Fibroblast of lung (primary cell): ENCODE measurements around the gene IFIT1B. TPM values are rescaled to one million over a fixed set of nuclear protein-coding genes. Genes with fewer than 3 reads are reported as not detected.
"Not testable (repeated sequence)": the region's sequence is repeated elsewhere in the genome, so short reads cannot be mapped to it uniquely, and the experiment has no call there.

Source experiments
- DNase-seq, 2 donors: peaks; one replicate each; pipeline versions ENCODE4 v3.0.0 to v3.0.0-alpha.2; 2010; ENCODE audit warnings: low read depth in 2 of 2
- H2AFZ ChIP-seq: 2 replicates; pipeline ENCODE4 v1.5.1; 2012; ENCODE audit warnings: low read length, control low read depth, inconsistent platforms
- H3K27ac ChIP-seq: 2 replicates; pipeline ENCODE4 v1.5.1; 2011; ENCODE audit warnings: low read length, control low read depth; ENCODE audit not compliant: insufficient read depth
- H3K27me3 ChIP-seq: 2 replicates; pipeline ENCODE4 v1.5.1; 2011; ENCODE audit warnings: mild to moderate bottlenecking, low read length; ENCODE audit not compliant: control insufficient read depth, insufficient read depth
- H3K36me3 ChIP-seq: 2 replicates; pipeline ENCODE4 v1.5.1; 2011; ENCODE audit warnings: low read length; ENCODE audit not compliant: control insufficient read depth, insufficient read depth
- H3K4me1 ChIP-seq: 2 replicates; pipeline ENCODE4 v1.5.1; 2011; ENCODE audit warnings: low read length; ENCODE audit not compliant: control insufficient read depth, insufficient read depth; ENCODE audit errors: extremely low read depth
- H3K4me2 ChIP-seq: 2 replicates; pipeline ENCODE4 v1.5.1; 2011; ENCODE audit warnings: low read length, control low read depth; ENCODE audit not compliant: insufficient read depth; ENCODE audit errors: extremely low read depth
- H3K4me3 ChIP-seq, 4 experiments: fragments of 200-600 bp in 1 of 4; sonication (generic) in 1 of 4; replicated peaks in 1 of 4; 2 replicates each; pipeline ENCODE4 v1.5.1; 2011 to 2016; ENCODE audit warnings: low read length in 4 of 4, low read depth in 3 of 4, mild to moderate bottlenecking in 3 of 4, control low read depth in 2 of 4, inconsistent platforms in 1 of 4, mixed read lengths in 1 of 4; ENCODE audit not compliant: insufficient read depth in 1 of 4; ENCODE audit errors: control extremely low read depth in 1 of 4
- H3K79me2 ChIP-seq: 2 replicates; pipeline ENCODE4 v1.5.1; 2012; ENCODE audit warnings: mild to moderate bottlenecking, low read length, inconsistent platforms; ENCODE audit not compliant: control insufficient read depth, insufficient read depth
- H3K9ac ChIP-seq: 2 replicates; pipeline ENCODE4 v1.5.1; 2011; ENCODE audit warnings: mild to moderate bottlenecking, low read length, control low read depth; ENCODE audit not compliant: insufficient read depth
- H3K9me3 ChIP-seq: 2 replicates; pipeline ENCODE4 v1.5.1; 2012; ENCODE audit warnings: low read depth, low read length; ENCODE audit not compliant: control insufficient read depth, insufficient read depth
- H4K20me1 ChIP-seq: 2 replicates; pipeline ENCODE4 v1.5.1; 2011; ENCODE audit warnings: low read length; ENCODE audit not compliant: control insufficient read depth, insufficient read depth; ENCODE audit errors: extremely low read depth
- EZH2 ChIP-seq: IDR thresholded peaks from 2 replicates; pipeline ENCODE4 v1.5.1; 2012; ENCODE audit warnings: low read length, control low read depth, mild to moderate bottlenecking; ENCODE audit errors: missing control alignments
- polyA plus RNA-seq, 2 donors: library from polyadenylated mRNA; depleted of rRNA in 1 of 2; stranded (reverse) in 1 of 2; unstranded in 1 of 2; fragments of >200 nt; gene quantifications; 2 replicates each; pipeline ENCODE4 v1.2.1, GENCODE V29; 2011 to 2012; ENCODE audit warnings: missing spikeins in 1 of 2
- total RNA-seq: library from RNA; depleted of rRNA; stranded (reverse); fragments of >200 nt; gene quantifications from 2 replicates; pipeline ENCODE4 v1.2.1, GENCODE V29; 2014
- TF ChIP-seq, protein P1 (sequence below), 2 donors: IDR thresholded peaks in 1 of 2; conservative IDR thresholded peaks in 1 of 2; 1 replicate in 1 of 2; 2 replicates in 1 of 2; pipeline ENCODE4 v1.5.1; 2011 to 2012; ENCODE audit warnings: low read length in 2 of 2, control low read depth in 1 of 2, inconsistent platforms in 1 of 2, low read depth in 1 of 2, mild to moderate bottlenecking in 1 of 2

IFIT1B gene
- total and polyA plus RNA-seq, 2 donors (not counting 1 experiment from before 2014, with no cell fraction given): under 0.01 TPM; not detected in 1

DNA sequence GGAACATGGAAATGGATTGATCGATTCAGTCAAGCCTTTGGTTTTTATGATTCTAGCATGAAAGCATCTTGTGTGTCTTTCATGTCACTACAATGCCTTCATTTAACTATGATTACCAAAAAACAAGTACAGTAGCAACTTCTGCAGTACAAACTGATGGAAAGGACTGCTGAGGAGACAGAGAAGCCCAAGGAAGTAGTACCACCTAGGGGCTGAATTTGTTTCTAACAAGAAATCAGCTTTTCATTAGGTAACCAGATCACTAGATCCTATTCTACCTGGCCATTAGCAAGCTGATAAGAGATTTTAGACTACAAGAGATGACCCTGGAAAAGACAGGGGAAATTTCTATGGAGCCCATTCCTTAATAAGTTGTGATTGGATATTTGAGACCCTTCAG, 11.4 kb downstream of the IFIT1B start:
- peak; percentile 29 to 66 for DNase-seq
- H3K79me2 ChIP-seq: peaks cover 4% of the 10 kb centered on the region

DNA sequence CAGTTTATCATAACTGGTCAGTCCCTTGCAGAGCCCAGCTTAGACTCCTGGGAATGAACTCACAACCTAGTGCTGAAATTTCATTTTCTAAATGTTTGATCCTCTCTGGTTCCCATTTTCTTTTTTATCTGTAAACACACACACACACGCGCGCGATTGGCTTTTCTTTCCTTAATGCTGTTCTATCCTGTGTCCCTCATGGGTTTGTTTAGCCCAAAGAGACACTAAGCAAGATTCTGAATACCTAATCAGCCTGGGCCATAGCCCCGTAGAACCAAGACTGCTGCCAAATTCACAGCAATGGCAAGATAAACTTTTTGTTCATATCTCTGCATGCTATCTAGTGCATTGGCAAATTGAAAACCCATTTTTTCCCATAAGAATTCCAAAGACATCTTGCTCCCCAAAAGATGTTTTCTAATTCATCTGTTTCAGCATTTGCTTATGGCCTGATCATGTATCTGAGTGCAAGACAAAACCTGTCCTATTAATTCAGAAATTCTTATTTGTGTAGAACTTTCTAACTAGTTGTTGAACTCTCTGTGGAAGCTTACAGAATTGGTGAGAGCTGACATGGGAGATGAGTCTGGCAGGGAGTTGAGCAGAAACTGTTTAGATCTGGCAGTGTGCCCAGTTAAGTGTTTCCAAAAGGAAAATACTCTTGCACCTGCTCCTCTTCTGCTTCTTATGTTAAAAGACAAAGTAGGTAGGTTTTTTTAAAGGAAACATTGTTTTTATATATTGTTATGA, 12.8 kb downstream of the IFIT1B start:
- no peaks in the 10 kb centered on the region for H4K20me1 ChIP-seq
- H3K9ac ChIP-seq: no peak overlapping the region
- H2AFZ ChIP-seq: no peak overlapping the region
- TF ChIP-seq EZH2: no peak
- TF ChIP-seq, protein P1, sequence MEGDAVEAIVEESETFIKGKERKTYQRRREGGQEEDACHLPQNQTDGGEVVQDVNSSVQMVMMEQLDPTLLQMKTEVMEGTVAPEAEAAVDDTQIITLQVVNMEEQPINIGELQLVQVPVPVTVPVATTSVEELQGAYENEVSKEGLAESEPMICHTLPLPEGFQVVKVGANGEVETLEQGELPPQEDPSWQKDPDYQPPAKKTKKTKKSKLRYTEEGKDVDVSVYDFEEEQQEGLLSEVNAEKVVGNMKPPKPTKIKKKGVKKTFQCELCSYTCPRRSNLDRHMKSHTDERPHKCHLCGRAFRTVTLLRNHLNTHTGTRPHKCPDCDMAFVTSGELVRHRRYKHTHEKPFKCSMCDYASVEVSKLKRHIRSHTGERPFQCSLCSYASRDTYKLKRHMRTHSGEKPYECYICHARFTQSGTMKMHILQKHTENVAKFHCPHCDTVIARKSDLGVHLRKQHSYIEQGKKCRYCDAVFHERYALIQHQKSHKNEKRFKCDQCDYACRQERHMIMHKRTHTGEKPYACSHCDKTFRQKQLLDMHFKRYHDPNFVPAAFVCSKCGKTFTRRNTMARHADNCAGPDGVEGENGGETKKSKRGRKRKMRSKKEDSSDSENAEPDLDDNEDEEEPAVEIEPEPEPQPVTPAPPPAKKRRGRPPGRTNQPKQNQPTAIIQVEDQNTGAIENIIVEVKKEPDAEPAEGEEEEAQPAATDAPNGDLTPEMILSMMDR (conservative IDR thresholded peaks at IDR 0.05 in 1 of 2, IDR thresholded peaks at IDR 0.05 in 1 of 2; ENCODE audit: low read depth in 1 of 2, low read length in 2 of 2): no peak
- H3K36me3 ChIP-seq: no peaks in the 10 kb centered on the region
- H3K27ac ChIP-seq: no peak overlapping the region
- DNase-seq: peak; percentile 5 to 24
- H3K9me3 ChIP-seq: no peaks in the 10 kb centered on the region
- H3K27me3 ChIP-seq: no peaks in the 10 kb centered on the region
- H3K4me1 ChIP-seq: peaks cover 4% of the 10 kb centered on the region
- H3K4me3 ChIP-seq: no peak overlapping the region
- H3K4me2 ChIP-seq: no peak overlapping the region
- H3K79me2 ChIP-seq: peaks cover 5% of the 10 kb centered on the region

More for the DNA sequence above, 11.4 kb downstream of the IFIT1B start:
- no peak overlapping the region for H3K27ac ChIP-seq
- no peak overlapping the region for H3K9ac ChIP-seq
- H3K4me3 ChIP-seq: no peak overlapping the region
- H2AFZ ChIP-seq: no peak overlapping the region
- TF ChIP-seq EZH2: no peak
- TF ChIP-seq, protein P1 (conservative IDR thresholded peaks at IDR 0.05 in 1 of 2, IDR thresholded peaks at IDR 0.05 in 1 of 2; ENCODE audit: low read depth in 1 of 2, low read length in 2 of 2): peak; percentile 38 to 45
- H3K4me1 ChIP-seq: peaks cover 4% of the 10 kb centered on the region
- no peaks in the 10 kb centered on the region for H3K36me3 ChIP-seq
- H3K9me3 ChIP-seq: no peaks in the 10 kb centered on the region
- no peaks in the 10 kb centered on the region for H4K20me1 ChIP-seq
- H3K4me2 ChIP-seq: no peak overlapping the region
- H3K27me3 ChIP-seq: no peaks in the 10 kb centered on the region

DNA sequence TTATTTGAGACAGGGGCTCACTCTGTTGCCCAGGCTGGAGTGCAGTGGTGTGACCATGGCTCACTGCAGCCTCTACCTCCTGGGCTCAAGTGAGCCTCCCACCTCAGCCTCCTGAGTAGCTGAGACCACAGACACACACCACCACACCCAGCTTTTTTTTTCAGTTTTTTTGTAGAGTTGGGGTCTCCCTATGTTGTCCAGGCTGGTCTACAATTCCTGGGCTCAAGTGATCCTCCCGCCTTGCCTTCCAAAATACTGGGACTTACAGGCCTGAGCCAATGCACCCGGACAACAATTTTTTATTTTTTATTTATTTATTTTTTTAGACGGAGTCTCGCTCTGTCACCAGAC, 13.3 kb downstream of the IFIT1B start:
- not testable (repeated sequence) for H3K36me3 ChIP-seq, H3K79me2 ChIP-seq, H3K4me3 ChIP-seq, H3K9me3 ChIP-seq, DNase-seq, H3K4me1 ChIP-seq, H3K9ac ChIP-seq, H3K27ac ChIP-seq, H3K4me2 ChIP-seq, H4K20me1 ChIP-seq, H2AFZ ChIP-seq, H3K27me3 ChIP-seq
